ENCODE results near the gene NEUROD2. TPM values are rescaled to one million over a fixed set of nuclear protein-coding genes. Genes with fewer than 3 reads are reported as not detected.
"Not testable (repeated sequence)": the region's sequence is repeated elsewhere in the genome, so short reads cannot be mapped to it uniquely, and the experiment has no call there.

Gene NEUROD2
- polyA plus RNA-seq, 10 donors, result 0.01 to 0.22 (median 0.06) TPM; not detected in 2

DNA sequence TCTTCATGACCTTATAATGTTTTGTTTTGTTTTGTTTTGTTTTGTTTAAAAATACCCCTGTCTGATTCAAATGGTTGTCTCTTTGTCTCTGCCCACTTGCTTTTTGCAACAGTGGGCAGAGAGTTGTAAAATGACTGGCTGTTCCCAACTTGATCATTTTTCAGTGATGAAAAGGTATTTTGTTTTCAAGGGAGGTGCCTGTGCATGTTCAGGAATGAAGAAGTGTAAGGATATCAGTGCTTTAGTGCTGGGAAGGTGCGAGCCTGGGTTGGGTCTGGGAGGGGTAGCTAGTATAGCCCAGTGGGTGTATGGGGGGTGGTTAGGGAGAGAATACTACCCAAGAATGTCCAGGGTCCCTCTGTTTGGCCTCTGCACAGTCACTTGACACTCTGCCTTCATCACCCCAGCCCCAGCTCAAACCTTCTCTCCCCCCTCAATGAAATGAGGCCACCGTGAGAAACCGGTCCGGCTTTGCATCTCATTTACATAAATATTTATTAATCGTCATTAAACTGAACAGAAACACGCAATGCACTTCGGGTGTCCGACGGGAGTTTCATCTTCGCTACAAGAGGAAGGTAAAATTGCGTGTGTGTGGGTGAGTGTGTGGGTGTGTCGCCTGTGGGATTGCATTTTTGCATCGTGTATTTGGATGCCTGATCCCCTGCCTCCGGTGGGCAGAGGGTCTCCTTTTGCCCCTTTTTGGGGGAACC, 4.3 kb downstream of the NEUROD2 start:
- no peak for DNase-seq

DNA sequence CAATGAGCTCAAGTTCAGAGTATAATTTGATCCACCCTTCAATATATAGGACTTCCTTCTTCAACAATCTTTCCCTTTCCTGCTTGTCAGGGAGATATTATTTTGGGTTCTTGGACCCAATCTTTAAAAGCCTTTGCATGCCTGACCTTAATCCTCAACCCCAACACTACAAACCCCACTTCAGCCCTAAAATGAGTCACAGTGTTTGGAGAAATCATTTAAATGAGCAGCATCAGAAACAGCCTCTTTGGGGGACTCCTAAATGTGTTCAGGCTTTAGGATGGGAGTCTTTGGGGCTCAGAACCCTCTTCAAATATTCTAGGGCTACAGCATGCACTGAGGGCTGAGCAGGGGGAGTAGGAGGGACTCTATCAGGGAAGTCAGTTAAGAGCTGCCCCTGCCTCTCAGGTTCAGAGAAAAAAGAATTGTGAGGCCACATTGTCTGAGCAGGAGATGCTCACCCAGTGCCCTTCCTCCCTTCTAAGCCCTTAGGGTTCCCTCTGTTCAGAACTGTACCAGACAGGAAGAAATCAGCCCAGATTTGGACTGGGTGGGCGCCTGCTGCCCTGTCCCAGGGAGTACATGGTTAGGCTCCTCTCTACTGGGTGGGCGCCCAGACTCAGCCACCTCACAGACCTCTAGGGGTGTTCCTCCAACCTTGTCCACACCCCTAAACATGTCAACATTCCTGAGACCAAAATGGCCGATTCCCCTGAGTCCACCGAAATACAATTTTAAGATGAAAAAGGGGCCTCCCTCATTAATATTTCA, 5.0 kb downstream of the NEUROD2 start:
- DNase-seq, result no peak

DNA sequence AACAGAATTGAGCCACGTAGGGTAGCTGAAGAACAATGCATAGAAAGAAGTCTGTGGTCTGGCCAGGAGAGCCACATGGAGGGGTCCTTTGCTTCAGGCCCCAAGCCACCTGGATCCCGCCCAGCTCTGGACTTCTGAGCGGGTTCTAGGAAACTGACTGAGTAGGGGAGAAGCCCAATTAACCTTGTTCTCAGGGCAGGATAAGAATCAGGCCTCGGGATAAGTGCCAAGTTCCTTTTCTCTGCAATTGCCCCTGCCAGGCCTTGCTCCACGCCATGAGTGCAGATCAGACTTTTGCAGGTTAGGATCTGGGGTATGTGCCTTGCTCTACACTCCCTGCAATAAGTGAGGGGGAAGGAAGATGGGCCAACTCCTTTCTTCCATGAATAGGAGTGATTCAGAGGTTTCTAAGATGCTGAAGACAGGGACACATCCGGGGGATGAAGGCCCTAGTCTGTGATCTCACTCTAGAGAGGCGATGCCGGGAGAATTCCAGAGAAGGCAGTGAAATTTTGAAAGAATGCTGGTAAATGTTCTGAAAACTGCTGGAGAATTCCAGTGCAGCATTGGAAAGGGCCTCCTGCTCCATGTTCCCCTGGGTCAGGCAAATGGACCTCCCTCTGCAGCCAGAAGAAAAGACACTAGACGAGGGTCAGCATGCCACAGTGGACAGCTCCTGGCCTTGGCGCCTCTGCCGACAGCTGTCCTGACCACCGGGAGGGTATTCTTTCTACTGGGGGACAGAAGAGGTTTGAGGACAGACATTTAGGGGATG, 5.8 kb downstream of the NEUROD2 start:
- DNase-seq, result no peak

DNA sequence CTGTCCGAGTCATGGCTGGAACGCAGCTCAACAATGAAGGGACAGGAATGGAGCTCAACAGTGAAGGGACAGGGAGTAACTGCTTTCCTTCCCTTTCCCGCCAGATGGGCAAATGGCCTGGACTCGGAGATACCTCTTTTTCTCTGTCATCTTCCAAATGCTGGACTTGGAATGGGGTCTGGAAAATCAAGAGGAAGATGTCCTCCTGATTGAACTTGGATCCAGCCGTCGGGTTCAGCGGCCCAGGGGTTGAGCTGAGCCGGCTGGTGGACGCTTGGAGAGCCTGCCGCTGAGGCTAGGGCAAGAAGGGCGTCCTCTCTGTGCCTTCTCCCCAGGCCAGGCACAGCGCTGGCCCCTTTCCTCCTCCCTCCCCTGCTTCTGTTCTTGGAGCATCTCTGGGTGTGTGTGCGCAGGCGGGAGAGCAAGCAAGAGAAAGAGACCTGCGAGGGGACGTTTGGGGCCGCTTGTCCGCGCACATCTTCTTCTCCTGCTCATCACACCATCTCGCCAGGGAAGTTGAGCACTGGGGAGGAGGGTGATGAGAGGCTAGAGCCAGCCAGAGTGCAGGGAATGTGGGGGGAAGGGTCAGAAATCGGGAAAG, 6.6 kb downstream of the NEUROD2 start:
- no peak for DNase-seq

DNA sequence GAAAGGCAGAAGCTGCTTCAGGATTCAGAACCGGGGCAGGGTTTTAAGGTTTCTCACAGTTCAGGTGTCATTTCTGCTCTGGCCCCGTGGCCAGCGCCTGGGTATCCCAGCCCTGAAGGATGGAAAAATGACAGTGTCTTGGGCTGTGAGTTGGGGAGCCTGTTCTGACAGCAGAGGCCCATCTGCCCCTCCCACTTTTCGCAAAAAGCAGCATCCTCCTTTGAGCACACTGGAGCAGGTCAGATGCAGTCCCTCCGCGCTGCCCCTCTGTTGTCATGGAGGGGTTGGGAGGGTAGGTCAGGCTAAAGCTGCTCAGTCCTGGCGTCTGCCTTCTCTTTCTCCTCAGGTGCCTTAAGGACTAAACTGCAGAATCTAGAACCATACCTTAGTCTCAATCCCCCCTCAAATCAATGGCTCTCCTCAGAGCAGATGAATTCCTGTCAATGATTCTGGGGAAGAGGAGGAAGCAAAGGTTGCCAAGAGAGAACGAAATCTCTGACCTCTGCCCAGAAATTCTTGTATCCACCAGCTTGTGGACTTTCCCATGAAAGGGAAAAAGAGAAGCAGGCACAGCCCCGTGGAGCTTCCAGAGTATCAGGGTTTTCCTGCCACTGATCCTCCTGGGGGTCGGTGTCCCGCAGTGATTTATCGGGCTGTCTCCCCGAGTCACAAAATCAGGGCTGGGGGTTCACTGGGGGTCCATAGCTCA, 7.3 kb downstream of the NEUROD2 start:
- DNase-seq, result no peak

DNA sequence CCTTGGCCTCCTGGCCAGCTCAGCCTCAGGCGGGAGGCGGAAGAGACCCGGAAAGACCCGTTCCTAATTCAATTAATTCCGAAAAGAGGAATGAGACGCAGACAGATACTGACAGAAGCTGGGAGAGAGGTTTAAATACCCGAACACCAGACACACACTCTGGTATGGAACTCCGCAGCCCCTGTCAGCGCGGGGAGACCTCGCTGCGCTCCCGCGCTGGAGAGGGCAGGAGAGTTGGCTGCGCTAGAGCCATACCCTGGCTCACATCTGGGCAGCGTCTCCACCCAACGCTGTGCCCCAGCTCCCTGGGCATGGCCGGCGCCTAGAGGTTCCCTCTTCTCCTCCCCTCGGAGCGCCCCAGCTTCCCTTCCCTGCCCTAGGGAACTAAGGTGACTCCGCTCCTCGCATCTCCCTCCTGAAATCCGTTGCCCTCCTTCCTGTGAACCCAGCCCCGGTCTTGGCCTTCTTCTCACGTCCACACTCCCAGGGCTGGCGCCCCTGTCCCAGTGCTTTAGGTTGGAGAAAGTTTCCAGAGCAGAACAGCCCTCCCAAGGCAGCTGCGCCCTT, 8.0 kb downstream of the NEUROD2 start:
- DNase-seq, result no peak

DNA sequence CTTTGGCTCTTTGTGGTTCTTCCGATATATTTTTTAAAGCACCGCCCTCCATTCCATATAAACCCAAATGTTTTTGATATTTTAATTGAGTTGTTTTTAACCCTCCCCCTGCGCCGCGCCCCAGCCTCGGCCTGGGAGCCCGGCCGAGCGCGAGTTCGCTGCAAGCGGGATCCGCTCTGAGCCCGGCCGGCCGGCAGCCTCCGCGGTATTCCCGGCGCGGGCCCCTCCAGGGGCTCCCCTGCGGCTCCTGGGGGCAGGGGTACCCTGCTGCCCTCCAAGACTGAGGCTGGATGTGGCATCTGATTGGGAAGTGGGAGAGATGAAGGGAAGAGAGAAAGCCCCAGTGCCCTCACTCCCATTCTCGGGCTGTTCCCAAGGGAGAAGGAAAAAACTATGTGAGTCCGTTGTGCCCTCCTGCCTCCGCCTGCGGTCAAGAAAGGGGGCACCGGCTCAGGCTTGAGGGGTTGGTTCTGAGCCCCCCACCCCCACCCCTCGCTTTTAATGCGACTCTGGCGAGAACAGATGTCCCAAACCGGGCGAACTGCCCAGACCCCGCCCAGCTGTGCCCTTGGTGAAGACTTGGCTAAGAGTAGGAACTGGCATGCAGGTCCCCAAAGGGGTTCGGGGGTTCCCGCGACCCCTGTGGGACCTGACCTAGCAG, 8.6 kb downstream of the NEUROD2 start:
- DNase-seq, result no peak

DNA sequence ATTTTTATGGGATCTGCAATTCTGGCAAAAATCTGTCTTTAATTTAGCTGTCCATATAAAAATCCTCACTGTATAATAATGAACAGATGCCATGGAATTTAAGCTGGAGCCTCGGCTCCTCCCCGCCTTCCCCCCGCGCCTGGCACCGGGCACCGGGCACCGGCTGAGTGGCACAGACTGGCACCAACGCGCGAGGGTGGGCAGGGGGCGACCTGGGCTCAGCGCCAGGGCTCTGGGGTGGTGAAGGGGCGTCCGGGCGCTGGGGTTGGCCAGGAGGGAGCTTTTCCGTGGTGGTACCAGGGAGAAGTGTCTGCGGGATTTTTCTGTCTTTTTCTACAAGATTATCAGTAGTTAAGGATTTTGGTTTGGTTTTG, 9.1 kb downstream of the NEUROD2 start:
- no peak for DNase-seq

DNA sequence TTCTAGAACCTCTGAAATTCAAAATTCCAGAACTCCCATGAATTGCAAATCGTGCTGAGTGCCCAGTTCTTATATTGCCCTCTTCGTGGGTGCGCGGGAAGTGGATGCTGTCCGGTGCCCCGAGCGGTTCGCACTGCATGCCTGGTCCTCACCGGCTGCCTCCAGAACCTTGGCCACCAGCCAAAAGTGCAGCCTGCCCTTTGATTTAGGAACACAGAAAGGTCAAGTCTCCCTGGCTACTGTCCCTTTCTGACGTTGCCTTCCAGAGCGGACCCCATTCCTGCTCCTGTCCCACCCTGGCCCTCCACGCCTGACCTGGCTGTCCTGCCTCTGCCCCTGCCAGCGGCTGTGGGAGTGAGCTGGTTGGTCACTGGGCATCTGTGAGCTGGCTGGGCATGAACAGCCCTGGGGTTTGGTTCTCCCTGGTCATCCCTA, 9.7 kb downstream of the NEUROD2 start:
- DNase-seq, result no peak

DNA sequence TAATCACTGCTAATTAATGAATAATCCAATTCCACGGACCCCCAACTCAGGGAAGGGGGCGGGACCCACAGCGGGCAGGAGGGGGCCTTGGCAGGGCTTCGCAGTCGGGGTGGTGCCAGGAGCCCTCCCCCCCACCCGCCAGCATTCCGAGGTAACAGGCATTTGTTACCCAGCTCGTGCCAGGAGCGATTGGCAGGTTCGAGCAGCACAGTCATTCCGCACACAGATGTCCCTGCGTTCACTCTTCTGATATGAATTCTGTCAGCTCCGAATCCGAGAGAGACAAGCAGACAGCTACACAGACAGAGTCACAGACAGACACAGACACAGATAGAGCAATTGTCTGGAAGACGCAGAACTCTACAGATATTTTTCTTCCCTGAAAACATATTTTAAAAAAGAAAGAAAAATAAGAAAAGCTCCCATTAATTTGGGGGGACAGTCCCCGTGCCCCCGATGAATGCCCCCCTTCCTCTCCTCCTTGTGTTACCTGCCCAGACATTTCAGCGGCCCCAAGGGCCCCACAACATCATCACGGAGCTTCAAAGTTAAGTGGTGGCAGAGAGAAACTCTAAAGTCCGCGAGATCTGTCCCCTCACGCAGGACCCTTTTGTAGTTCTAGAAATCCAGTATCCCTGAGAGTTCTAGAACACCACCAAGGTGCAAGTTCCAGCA, 10.2 kb downstream of the NEUROD2 start:
- DNase-seq, result no peak

DNA sequence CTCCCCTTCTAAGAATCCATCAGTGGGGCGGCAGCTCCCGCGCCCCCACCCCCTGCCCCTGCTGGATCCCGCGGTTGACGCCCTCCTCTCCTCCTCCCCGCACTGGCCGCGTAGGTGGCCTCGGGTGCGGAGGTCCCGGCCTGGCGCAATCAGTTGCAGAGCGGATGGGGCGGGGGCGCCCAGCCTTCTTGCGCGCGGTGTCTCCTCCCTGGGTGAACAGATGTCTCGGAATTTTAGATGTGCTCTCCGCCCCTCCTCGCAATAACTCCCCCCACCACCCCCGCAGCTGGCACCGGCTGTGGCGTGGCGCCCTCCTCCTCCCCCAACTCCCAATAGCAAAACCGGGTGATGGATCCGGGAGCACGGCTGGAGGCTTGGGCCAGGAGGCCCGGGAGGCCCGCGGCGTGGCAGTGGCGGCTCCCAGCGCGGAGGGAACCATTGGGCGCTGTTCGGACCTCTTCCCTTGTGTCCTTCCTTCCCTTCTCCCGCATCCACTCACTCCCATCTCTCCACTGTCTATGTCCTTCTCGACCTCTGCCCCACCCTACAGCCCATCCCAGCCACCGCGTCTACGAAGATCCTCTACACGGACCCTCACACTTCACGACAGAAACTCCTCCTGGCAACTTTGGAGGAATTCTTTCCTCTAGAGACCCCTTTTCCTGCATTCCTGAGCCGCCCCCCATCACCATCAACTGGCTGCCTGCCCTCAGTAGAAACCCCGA, 11.0 kb downstream of the NEUROD2 start:
- DNase-seq, result no peak

DNA sequence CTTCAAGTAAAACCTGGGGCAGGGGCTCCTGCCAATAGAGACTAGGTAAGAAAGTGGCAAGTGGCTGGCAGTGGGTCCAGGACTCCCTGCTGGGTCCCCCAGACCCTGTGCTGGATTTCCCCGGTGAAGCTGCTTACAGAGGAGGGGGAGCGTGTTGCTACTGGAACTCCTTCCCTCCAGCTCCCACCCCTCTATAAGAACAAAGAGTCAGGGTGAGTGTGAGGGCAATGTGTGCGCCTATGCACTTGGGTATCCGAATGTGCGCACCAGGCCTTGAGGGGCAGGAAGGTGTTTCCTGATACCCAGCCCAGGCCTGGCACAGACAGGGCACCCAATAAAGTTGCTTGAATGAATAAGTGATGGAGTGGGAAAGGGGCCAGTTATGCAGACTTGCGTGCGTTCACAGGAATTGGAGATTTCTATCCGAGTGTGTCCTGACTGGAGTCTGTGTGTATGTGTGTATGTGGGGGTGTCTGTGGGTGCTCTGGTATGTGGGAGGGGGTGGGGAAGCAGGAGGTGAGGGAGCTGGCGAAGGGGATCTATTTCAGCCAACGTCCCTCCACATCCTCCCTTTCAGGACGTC, 11.7 kb downstream of the NEUROD2 start:
- no peak for DNase-seq

DNA sequence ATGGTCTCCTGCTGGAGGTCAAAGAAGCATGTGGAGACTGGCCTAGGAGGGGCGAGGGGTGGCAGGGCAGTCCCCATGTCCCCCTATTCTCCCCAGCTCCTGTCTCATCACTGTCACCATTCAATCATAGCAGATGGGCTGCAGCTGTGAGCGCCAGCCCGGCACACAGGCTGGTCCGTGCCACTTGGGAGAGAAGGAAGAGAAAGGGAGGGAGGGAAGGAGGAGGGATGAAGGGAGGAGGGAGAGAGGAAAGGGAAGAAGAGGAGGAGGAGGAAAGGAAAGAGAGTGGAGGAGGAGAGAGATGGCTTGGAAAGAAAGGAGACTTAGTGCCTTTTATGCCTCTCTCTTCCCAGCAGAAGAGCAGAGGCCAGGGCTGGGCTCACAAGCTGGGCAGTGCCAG, 12.4 kb downstream of the NEUROD2 start:
- no peak for DNase-seq

DNA sequence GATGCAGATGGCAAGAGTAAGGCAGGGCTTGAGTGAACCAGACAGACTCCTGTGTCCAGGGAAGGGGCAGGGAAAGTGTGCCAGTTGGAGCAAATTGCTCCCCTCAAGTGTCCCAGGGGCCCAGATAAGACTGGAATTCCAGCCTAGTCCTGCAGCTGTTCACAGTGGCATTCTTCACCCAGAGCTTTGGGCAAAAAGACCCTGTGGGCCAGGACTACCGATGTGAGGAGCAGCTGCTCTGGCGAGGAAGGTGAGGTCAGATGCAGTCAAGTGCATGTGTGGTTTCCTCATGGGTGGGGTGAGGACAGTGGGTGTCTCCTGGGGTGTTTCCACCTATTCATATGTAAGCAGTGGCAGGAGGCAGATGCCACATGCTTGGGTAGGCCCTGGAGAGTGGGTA, 14.3 kb downstream of the NEUROD2 start:
- no peak for DNase-seq

DNA sequence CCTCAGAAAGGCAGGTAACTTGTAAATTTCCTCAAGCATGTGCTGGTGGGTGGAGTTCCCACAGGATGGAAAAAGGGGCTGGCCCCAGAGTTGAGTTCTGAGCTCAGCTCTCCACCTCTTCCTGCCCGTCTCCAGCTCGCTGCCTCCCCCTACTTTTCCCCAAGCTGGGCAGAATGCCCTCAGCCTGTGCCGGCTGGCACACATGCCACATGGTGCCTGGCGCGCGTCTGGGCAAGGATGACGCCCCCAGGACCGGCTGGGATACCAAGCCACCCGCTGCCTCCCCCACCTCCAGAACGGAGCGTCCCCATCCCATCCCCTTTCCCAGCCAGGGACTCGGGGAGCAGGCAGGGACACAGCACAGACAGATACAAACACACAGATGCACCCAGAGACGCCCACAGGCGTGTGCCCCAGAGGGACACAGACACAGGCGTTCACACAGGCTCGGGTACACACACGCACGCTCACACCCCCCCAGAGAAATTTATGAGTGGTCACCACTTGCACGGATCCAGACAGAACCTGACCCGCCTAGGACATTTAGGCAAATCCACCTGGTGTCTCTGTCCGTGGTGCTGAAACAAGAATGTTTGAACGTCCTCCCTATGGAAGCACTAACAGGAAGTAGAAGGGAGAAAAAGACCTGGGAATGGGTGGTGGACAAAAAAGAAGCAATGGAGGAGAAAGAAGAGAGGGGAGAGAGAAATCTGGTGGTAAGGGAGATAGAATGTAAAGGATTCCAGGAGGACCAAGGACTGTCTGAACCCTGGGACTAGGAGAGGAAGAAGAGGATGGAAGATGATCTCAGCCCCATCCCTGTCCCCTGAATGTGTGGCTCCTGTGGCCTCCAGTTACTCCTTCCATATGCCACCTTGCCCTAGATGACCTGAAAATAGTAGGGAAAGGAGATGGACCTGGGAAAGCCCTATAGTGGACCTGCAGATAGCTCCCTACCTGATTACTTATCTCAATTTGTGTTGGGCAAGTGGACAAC, 15.5 kb downstream of the NEUROD2 start:
- peak; percentile 31 to 75 (median 56) for DNase-seq

DNA sequence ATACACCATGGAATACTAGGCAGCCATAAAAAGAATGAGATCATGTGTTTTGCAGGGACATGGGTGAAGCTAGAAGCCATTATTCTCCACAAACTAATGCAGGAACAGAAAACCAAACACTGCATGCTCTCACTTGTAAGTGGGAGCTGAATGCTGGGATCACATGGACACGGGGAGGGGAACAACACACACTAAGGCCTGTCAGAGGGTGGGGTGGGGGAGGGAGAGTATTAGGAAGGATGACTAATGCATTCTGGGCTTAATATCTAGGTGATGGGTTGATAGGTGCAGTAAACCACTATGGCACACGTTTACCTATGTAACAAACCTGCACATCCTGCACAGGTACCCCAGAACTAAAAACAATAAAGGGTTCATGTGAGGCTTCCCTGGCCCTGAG, 17.5 kb downstream of the NEUROD2 start:
- DNase-seq, result not testable (repeated sequence)

DNA sequence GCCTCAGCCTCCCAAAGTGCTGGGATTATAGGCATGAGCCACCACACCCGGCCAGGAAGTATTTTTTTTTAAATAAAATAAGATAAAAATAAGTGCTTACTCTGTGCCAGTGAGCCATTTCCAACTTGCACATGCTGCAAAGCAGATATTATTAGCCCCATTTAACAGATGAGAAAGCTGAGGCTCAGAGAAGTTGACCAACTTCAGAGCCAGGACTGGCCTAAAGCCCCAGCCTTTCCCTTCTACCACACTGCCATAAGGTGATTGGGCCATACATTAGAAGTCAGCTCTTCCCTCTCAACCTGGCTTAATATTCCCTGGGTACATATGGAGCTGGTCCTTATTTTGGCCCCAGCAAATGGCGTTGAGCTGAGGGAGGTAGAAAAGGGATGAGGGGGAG, 25.1 kb downstream of the NEUROD2 start:
- DNase-seq, result no peak

DNA sequence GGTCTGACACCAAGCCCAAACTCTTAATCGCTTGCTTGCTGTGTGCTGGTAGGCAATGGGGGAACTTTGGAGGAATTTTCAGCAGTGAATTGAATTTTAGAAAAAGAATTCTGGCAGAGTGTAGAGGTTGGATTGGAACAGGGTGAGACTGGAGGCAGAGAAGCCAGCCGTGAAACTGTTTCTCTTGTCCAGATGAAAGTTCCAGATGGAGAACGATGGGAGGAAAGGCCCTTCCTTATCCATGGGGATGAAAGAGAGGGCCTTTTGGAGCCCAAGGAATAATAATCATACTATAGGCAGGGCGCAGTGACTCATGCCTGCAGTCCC, 26.0 kb downstream of the NEUROD2 start:
- DNase-seq, result no peak

Measured in muscle of back (tissue), 11 donors.